CD14-positive monocyte (primary cell): Measurements from ENCODE around the gene PRR33. TPM values are rescaled to one million over a fixed set of nuclear protein-coding genes. Genes with fewer than 3 reads are reported as not detected.

Experiments used
- DNase-seq, 3 donors: peaks; one replicate each; pipeline ENCODE4 v3.0.0-alpha.2; 2011 to 2022
- H2AFZ ChIP-seq: 2 replicates; pipeline ENCODE4 v1.6.0; 2012; ENCODE audit warnings: mild to moderate bottlenecking, low read depth, low read length, inconsistent platforms; ENCODE audit not compliant: insufficient read depth, poor library complexity, severe bottlenecking
- H3K27ac ChIP-seq, 2 donors: 1 replicate in 1 of 2; 2 replicates in 1 of 2; pipeline ENCODE4 v1.5.1; 2012 to 2013; ENCODE audit warnings: low read length in 2 of 2, control low read depth in 1 of 2, inconsistent platforms in 1 of 2, low read depth in 1 of 2, mild to moderate bottlenecking in 1 of 2
- H3K27me3 ChIP-seq, 2 donors: one replicate each; pipeline versions ENCODE4 v1.6.0 to v1.6.1; 2011 to 2013; ENCODE audit warnings: low read length in 2 of 2; ENCODE audit not compliant: control insufficient read depth in 2 of 2, insufficient read depth in 2 of 2
- H3K36me3 ChIP-seq, 2 donors: replicated peaks in 1 of 2; 1 replicate in 1 of 2; 2 replicates in 1 of 2; pipeline versions ENCODE4 v1.5.1 to v1.6.1; 2012 to 2013; ENCODE audit warnings: low read length in 2 of 2, control low read depth in 1 of 2, inconsistent platforms in 1 of 2, mild to moderate bottlenecking in 1 of 2; ENCODE audit not compliant: insufficient read depth in 2 of 2, control insufficient read depth in 1 of 2
- H3K4me1 ChIP-seq, 2 donors: 1 replicate in 1 of 2; 2 replicates in 1 of 2; pipeline versions ENCODE4 v1.5.1 to v1.6.1; 2012 to 2013; ENCODE audit warnings: low read length in 2 of 2, control low read depth in 1 of 2, inconsistent platforms in 1 of 2, mild to moderate bottlenecking in 1 of 2, moderate library complexity in 1 of 2; ENCODE audit not compliant: insufficient read depth in 2 of 2, control insufficient read depth in 1 of 2
- H3K4me2 ChIP-seq: replicated peaks from 2 replicates; pipeline ENCODE3; 2012; ENCODE audit warnings: low read length, moderate library complexity, mild to moderate bottlenecking; ENCODE audit not compliant: poor library complexity, severe bottlenecking; ENCODE audit errors: extremely low read depth
- H3K4me3 ChIP-seq, 3 experiments: fragments of 200-600 bp in 1 of 3; sonication (generic) in 1 of 3; replicated peaks in 1 of 3; 1 replicate in 2 of 3; 2 replicates in 1 of 3; pipeline ENCODE4 v1.5.1; 2011 to 2013; ENCODE audit warnings: low read length in 3 of 3, mild to moderate bottlenecking in 3 of 3, control low read depth in 2 of 3, low read depth in 2 of 3, inconsistent platforms in 1 of 3, moderate library complexity in 1 of 3
- H3K79me2 ChIP-seq: 2 replicates; pipeline ENCODE4 v1.6.0; 2012; ENCODE audit warnings: mild to moderate bottlenecking, control low read depth, inconsistent platforms, low read length, moderate library complexity; ENCODE audit not compliant: insufficient read depth
- H3K9ac ChIP-seq: 2 replicates; pipeline ENCODE4 v1.6.0; 2017; ENCODE audit warnings: low read length, mild to moderate bottlenecking; ENCODE audit not compliant: insufficient read depth, poor library complexity, severe bottlenecking
- H3K9me3 ChIP-seq, 2 donors: replicated peaks in 1 of 2; 1 replicate in 1 of 2; 2 replicates in 1 of 2; pipeline versions ENCODE4 v1.5.1 to v1.6.1; 2012 to 2013; ENCODE audit warnings: low read length in 2 of 2, control low read depth in 1 of 2; ENCODE audit not compliant: control insufficient read depth in 1 of 2, insufficient read depth in 1 of 2
- H4K20me1 ChIP-seq: 2 replicates; pipeline ENCODE4 v1.6.0; 2012; ENCODE audit warnings: mild to moderate bottlenecking, low read length, control low read depth, moderate library complexity; ENCODE audit not compliant: insufficient read depth
- H3K27ac Mint-ChIP-seq, 7 donors: one replicate each; pipeline ENCODE4 v1.8.0; 2020; ENCODE audit warnings: mild to moderate bottlenecking in 7 of 7, mixed read lengths in 7 of 7, moderate library complexity in 6 of 7, inconsistent platforms in 2 of 7
- H3K27me3 Mint-ChIP-seq, 3 donors: one replicate each; pipeline ENCODE4 v1.8.0; 2021 to 2022; ENCODE audit warnings: low read depth in 3 of 3, mild to moderate bottlenecking in 3 of 3, mixed read lengths in 3 of 3, moderate library complexity in 3 of 3, inconsistent platforms in 1 of 3
- H3K36me3 Mint-ChIP-seq, 2 donors: one replicate each; pipeline ENCODE4 v1.8.0; 2020; ENCODE audit warnings: mixed read lengths in 2 of 2, inconsistent platforms in 1 of 2, mild to moderate bottlenecking in 1 of 2
- H3K4me1 Mint-ChIP-seq: one replicate; pipeline ENCODE4 v1.8.0; 2020; ENCODE audit warnings: mild to moderate bottlenecking, mixed read lengths
- H3K4me3 Mint-ChIP-seq, 2 donors: one replicate each; pipeline ENCODE4 v1.8.0; 2020; ENCODE audit warnings: mild to moderate bottlenecking in 2 of 2, mixed read lengths in 2 of 2, moderate library complexity in 1 of 2
- H3K9me3 Mint-ChIP-seq, 7 donors: one replicate each; pipeline ENCODE4 v1.8.0; 2020 to 2022; ENCODE audit warnings: mixed read lengths in 7 of 7, mild to moderate bottlenecking in 6 of 7, moderate library complexity in 6 of 7, inconsistent platforms in 2 of 7
- WGBS: methylation state at CpG from one replicate; pipeline ENCODE4 v1.1.5; 2013; ENCODE audit warnings: missing lambda C conversion rate; ENCODE audit not compliant: insufficient coverage; 5-methylcytosine and 5-hydroxymethylcytosine counted together
- intact Hi-C, 2 donors: fragments of 100-400 bp; cut with micrococcal nuclease; formaldehyde crosslinking; loops; one replicate each; pipeline versions ENCODE4 v1.15.0 to v1.15.1; 2023
- polyA plus RNA-seq, 3 donors: library from polyadenylated mRNA; depleted of rRNA in 1 of 3; unstranded in 2 of 3; stranded (reverse) in 1 of 3; fragments of 300-500 nt in 2 of 3; fragments of >200 nt in 1 of 3; fragmentation: Illumina TruSeq in 2 of 3; gene quantifications; 1 replicate in 2 of 3; 2 replicates in 1 of 3; pipeline ENCODE4 v1.2.3, GENCODE V29; 2012 to 2021
- TF ChIP-seq, protein P1 (sequence below): fragments of 200-600 bp; IDR thresholded peaks from one replicate; pipeline ENCODE4 v1.8.0; 2022; ENCODE audit warnings: antibody characterized with exemption, mild to moderate bottlenecking

The PRR33 gene
- polyA plus RNA-seq, 3 donors: not detected

DNA sequence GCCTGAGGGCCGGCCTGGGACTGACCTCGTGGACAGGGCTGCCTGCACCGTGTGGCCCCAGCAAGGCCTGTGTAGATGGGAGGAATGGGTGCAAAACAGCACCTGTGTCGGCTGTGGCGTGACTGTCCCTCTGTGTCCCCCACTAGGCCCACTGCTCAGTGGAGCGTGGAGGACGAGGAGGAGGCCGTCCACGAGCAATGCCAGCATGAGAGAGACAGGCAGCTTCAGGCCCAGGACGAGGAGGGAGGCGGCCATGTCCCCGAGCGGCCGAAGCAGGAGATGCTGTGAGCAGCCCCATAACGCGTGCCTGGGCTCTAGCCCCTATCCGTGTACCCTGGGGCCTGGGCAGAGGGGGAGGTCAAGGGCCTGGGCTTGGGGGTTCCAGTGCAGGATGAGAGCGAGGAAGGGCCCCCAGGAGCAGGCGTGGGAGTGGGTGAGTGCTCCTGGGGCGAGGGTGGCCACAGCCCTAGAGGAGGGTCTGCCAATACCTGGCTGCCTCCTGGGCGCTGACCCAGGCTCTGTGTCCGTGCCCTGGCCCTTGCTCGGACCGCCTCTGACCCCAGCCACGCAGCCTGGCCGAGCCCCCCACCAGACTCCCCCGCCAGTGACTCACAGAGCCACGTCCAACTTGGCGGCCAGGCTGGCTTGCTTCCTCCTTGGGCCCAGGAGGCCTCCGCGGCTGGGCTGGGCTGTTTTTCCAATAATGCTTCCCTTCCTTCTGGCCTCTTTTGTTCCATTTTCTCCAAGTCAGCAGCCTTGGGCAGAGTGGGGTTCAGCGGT is 11.6 kb downstream of the PRR33 start:
- Histone ChIP-seq H2AFZ (no peak overlapping the region), H3K4me2 (no peak overlapping the region)
- no peak for DNase-seq

DNA sequence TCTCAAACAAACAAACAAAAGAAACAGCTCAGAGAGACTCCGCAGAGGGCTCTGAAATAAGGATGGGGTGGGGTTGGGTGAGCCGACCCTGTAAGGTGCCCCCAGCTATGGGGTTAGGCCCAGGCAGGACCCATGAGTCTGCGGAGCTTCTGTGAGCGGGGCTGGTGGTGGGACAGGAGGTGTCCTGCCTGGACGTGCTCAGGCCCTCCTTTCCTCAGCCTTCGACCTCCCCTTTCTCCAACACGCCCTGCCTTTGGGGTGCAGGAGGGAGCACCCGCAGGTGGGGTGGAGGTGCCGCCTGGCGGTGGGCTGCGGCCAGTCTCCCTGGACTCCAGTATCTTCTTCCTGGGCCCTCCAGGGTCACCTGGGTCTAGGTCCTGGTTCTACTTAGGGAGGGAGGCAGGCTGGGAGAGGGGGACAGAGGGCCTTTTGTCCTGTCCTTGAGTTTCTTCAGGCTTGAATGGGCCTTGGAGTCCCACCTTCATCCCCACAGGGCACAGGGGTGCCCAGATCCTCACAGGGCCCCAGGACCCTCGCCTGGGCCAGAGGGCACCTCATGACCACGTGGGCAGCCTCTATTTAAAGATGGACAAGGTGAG is 12.3 kb downstream of the PRR33 start:
- peaks cover 50% of the 10 kb centered on the region for H3K79me2 ChIP-seq
- Mint-ChIP-seq H3K4me1 (peaks cover 57% of the 10 kb centered on the region), H3K9me3 (peaks cover 0 to 2% (median 0%) of the 10 kb centered on the region in 7 donors), H3K36me3 (peaks cover 32 to 49% of the 10 kb centered on the region in 2 donors), H3K27ac (peak overlapping the region in 2 of 7 donors; percentile 46 to 68), H3K4me3 (no peak overlapping the region), H3K27me3 (peaks cover 0 to 3% (median 2%) of the 10 kb centered on the region in 3 donors)
- H3K9me3 ChIP-seq: no peaks in the 10 kb centered on the region
- H3K36me3 ChIP-seq: peaks cover 46 to 59% of the 10 kb centered on the region in 2 donors
- 100% methylated on average over 6 of the region's 13 CpGs for WGBS
- no peaks in the 10 kb centered on the region for H3K27me3 ChIP-seq
- DNase-seq: no peak
- H3K4me3 ChIP-seq: no peak overlapping the region
- intact Hi-C loops: no loop called here
- H4K20me1 ChIP-seq: peaks cover 100% of the 10 kb centered on the region
- H3K4me2 ChIP-seq: no peak overlapping the region
- H2AFZ ChIP-seq: no peak overlapping the region
- no peak overlapping the region for H3K27ac ChIP-seq
- H3K4me1 ChIP-seq: peaks cover 40 to 68% of the 10 kb centered on the region in 2 donors
- H3K9ac ChIP-seq: no peak overlapping the region
- TF ChIP-seq, protein P1, sequence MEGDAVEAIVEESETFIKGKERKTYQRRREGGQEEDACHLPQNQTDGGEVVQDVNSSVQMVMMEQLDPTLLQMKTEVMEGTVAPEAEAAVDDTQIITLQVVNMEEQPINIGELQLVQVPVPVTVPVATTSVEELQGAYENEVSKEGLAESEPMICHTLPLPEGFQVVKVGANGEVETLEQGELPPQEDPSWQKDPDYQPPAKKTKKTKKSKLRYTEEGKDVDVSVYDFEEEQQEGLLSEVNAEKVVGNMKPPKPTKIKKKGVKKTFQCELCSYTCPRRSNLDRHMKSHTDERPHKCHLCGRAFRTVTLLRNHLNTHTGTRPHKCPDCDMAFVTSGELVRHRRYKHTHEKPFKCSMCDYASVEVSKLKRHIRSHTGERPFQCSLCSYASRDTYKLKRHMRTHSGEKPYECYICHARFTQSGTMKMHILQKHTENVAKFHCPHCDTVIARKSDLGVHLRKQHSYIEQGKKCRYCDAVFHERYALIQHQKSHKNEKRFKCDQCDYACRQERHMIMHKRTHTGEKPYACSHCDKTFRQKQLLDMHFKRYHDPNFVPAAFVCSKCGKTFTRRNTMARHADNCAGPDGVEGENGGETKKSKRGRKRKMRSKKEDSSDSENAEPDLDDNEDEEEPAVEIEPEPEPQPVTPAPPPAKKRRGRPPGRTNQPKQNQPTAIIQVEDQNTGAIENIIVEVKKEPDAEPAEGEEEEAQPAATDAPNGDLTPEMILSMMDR: no peak

More for the DNA sequence above, 11.6 kb downstream of the PRR33 start:
- peak overlapping the region in 4 of 7 donors; percentile 26 to 68 (median 49) for H3K27ac Mint-ChIP-seq
- Histone ChIP-seq H4K20me1 (peaks cover 100% of the 10 kb centered on the region), H3K4me1 (peaks cover 40 to 61% of the 10 kb centered on the region in 2 donors), H3K9me3 (no peaks in the 10 kb centered on the region), H3K79me2 (peaks cover 43% of the 10 kb centered on the region), H3K36me3 (peaks cover 51 to 62% of the 10 kb centered on the region in 2 donors), H3K27me3 (no peaks in the 10 kb centered on the region), H3K9ac (no peak overlapping the region), H3K4me3 (no peak overlapping the region), H3K27ac (peak overlapping the region; percentile 23 to 26)
- H3K36me3 Mint-ChIP-seq: peaks cover 31 to 48% of the 10 kb centered on the region in 2 donors
- peaks cover 0 to 2% (median 0%) of the 10 kb centered on the region in 7 donors for H3K9me3 Mint-ChIP-seq
- peaks cover 0 to 3% (median 2%) of the 10 kb centered on the region in 3 donors for H3K27me3 Mint-ChIP-seq
- H3K4me3 Mint-ChIP-seq: no peak overlapping the region
- intact Hi-C loops: loop anchor here (5.0 to 10.0 kb wide), 4 partner anchors 37 to 275 kb away; partner anchors contain the start of genes KRTAP5-6 (in 1 of the 2), TNNI2 (in 1 of the 2) and TNNT3 (in 1 of the 2)
- 71% methylated on average over 29 of the region's 32 CpGs for WGBS
- TF ChIP-seq, protein P1: no peak
- H3K4me1 Mint-ChIP-seq: peaks cover 55% of the 10 kb centered on the region
